Panc1 (cell line): ENCODE results near the gene SVIL.
"Not testable (repeated sequence)": the region's sequence is repeated elsewhere in the genome, so short reads cannot be mapped to it uniquely, and the experiment has no call there.

Experiments used
- POLR2AphosphoS5 ChIP-seq: IDR thresholded peaks from 2 replicates; pipeline ENCODE4 v1.6.1; 2012; ENCODE audit warnings: mild to moderate bottlenecking, low read depth, low read length, moderate library complexity
- SIN3A ChIP-seq: IDR thresholded peaks from 2 replicates; pipeline ENCODE4 v1.6.1; 2012; ENCODE audit warnings: low read depth, mild to moderate bottlenecking, low read length, moderate library complexity, borderline replicate concordance; ENCODE audit not compliant: insufficient read depth
- TCF7L2 ChIP-seq: IDR thresholded peaks from 2 replicates; pipeline ENCODE4 v1.6.1; 2011; ENCODE audit warnings: mild to moderate bottlenecking, low read depth, low read length, inconsistent platforms
- TF ChIP-seq, protein P1 (sequence below): fragments of 450-650 bp; IDR thresholded peaks from 2 replicates; pipeline ENCODE4 v1.5.1; 2017; ENCODE audit warnings: mild to moderate bottlenecking
- TF ChIP-seq, protein P2 (sequence below), 2 experiments: IDR thresholded peaks; 2 replicates each; pipeline ENCODE4 v1.6.1; 2011 to 2012; ENCODE audit warnings: low read depth in 2 of 2, control low read depth in 1 of 2, low read length in 1 of 2, mild to moderate bottlenecking in 1 of 2, moderate library complexity in 1 of 2; ENCODE audit not compliant: insufficient read depth in 1 of 2

DNA sequence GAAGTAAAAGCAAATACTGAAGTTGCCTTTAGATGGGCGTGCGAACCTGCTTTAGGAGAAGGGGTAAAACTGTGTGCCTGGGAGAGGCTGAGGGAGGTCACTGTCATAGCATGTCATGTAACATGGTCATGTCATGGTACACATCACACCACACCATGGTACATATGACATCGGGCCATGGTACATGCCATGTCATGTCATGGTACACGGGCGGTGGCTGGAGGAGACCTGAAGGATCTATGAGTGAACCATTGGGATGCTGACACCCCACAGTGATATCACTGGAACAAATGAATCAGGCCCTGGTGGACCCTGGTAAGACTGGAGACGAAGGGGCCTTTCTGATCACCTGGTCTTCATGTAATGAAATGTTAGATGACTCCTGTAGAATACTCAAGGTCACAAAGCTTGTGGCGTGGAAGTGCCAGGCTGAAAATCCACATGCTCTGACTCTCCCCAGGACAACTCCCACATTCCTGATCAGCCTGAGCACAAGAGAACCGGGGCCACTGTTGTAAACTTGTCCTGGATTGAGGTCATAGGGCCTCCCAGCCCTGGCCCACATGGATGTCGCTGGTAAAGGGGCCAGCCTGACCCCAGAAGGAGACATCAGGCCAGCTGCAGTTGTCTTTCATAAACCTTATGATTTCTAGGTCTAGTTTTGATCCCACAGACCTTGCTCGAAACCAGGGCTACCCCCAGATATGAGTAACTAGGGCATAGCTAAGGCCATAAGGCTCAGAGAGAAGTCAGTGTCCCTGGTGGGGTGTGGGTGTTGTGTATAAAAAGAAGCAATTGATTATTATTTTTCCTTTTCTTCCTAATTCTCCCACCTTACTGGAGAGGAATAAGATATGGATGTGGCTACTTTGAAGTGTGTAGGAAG is 60.3 kb downstream of the SVIL start:
- TF ChIP-seq, protein P1, sequence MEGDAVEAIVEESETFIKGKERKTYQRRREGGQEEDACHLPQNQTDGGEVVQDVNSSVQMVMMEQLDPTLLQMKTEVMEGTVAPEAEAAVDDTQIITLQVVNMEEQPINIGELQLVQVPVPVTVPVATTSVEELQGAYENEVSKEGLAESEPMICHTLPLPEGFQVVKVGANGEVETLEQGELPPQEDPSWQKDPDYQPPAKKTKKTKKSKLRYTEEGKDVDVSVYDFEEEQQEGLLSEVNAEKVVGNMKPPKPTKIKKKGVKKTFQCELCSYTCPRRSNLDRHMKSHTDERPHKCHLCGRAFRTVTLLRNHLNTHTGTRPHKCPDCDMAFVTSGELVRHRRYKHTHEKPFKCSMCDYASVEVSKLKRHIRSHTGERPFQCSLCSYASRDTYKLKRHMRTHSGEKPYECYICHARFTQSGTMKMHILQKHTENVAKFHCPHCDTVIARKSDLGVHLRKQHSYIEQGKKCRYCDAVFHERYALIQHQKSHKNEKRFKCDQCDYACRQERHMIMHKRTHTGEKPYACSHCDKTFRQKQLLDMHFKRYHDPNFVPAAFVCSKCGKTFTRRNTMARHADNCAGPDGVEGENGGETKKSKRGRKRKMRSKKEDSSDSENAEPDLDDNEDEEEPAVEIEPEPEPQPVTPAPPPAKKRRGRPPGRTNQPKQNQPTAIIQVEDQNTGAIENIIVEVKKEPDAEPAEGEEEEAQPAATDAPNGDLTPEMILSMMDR, result not testable (repeated sequence)
- not testable (repeated sequence) for TF ChIP-seq POLR2AphosphoS5, TCF7L2, SIN3A
- TF ChIP-seq, protein P2, sequence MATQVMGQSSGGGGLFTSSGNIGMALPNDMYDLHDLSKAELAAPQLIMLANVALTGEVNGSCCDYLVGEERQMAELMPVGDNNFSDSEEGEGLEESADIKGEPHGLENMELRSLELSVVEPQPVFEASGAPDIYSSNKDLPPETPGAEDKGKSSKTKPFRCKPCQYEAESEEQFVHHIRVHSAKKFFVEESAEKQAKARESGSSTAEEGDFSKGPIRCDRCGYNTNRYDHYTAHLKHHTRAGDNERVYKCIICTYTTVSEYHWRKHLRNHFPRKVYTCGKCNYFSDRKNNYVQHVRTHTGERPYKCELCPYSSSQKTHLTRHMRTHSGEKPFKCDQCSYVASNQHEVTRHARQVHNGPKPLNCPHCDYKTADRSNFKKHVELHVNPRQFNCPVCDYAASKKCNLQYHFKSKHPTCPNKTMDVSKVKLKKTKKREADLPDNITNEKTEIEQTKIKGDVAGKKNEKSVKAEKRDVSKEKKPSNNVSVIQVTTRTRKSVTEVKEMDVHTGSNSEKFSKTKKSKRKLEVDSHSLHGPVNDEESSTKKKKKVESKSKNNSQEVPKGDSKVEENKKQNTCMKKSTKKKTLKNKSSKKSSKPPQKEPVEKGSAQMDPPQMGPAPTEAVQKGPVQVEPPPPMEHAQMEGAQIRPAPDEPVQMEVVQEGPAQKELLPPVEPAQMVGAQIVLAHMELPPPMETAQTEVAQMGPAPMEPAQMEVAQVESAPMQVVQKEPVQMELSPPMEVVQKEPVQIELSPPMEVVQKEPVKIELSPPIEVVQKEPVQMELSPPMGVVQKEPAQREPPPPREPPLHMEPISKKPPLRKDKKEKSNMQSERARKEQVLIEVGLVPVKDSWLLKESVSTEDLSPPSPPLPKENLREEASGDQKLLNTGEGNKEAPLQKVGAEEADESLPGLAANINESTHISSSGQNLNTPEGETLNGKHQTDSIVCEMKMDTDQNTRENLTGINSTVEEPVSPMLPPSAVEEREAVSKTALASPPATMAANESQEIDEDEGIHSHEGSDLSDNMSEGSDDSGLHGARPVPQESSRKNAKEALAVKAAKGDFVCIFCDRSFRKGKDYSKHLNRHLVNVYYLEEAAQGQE (IDR thresholded peaks at IDR 0.05; ENCODE audit: insufficient read depth in 1 of 2, low read depth in 2 of 2, low read length in 1 of 2), result not testable (repeated sequence)
